Activated naive CD4-positive, alpha-beta T cell treated with anti-CD3 and anti-CD28 coated beads, Interleukin-2, amount 10 ng/mL, durations not matched to agents 7 days and 5 days (primary cell): Measurements from ENCODE around the gene ZBTB24.
"Not testable (repeated sequence)": the region's sequence is repeated elsewhere in the genome, so short reads cannot be mapped to it uniquely, and the experiment has no call there.

Experiments
- CTCF ChIA-PET: fragments of 350-600 bp; sonication (Branson Sonifier 250); formaldehyde crosslinking; loops from one replicate; lab custom pipeline; 2021; ENCODE audit warnings: antibody characterized with exemption; lab: Charles Lee
- DNase-seq: peaks from one replicate; pipeline ENCODE4 v3.0.0-alpha.2; 2020
- H3K27ac Mint-ChIP-seq: one replicate; pipeline ENCODE4 v1.8.0; 2021; ENCODE audit warnings: mild to moderate bottlenecking, moderate library complexity, mixed read lengths
- H3K27me3 Mint-ChIP-seq: one replicate; pipeline ENCODE4 v1.8.0; 2021; ENCODE audit warnings: mild to moderate bottlenecking, mixed read lengths
- H3K36me3 Mint-ChIP-seq: one replicate; pipeline ENCODE4 v1.8.0; 2021; ENCODE audit warnings: mixed read lengths
- H3K4me1 Mint-ChIP-seq: one replicate; pipeline ENCODE4 v1.8.0; 2021; ENCODE audit warnings: mixed read lengths
- H3K4me3 Mint-ChIP-seq: one replicate; pipeline ENCODE4 v1.8.0; 2021; ENCODE audit warnings: mild to moderate bottlenecking, moderate library complexity, mixed read lengths
- H3K9me3 Mint-ChIP-seq: one replicate; pipeline ENCODE4 v1.8.0; 2021; ENCODE audit warnings: mixed read lengths

The ZBTB24 gene

GRCh38 chr6:109472132-109472995, 10.7 kb downstream of the ZBTB24 start:
- DNase-seq, result no peak
- no peaks in the 10 kb centered on the region for H3K9me3 Mint-ChIP-seq

GRCh38 chr6:109471105-109471810, 11.8 kb downstream of the ZBTB24 start:
- CTCF ChIA-PET, result no interaction called here
- no peaks in the 10 kb centered on the region for H3K27me3 Mint-ChIP-seq
- H3K4me1 Mint-ChIP-seq, result peaks cover 50% of the 10 kb centered on the region
- no peaks in the 10 kb centered on the region for H3K9me3 Mint-ChIP-seq
- no peak for DNase-seq
- H3K36me3 Mint-ChIP-seq, result peaks cover 84% of the 10 kb centered on the region
- no peak overlapping the region for H3K4me3 Mint-ChIP-seq
- no peak overlapping the region for H3K27ac Mint-ChIP-seq

More at GRCh38 chr6:109472132-109472995, 10.7 kb downstream of the ZBTB24 start:
- Mint-ChIP-seq H3K4me3 (no peak overlapping the region), H3K27me3 (no peaks in the 10 kb centered on the region), H3K27ac (peak overlapping the region; percentile 12), H3K4me1 (peaks cover 59% of the 10 kb centered on the region), H3K36me3 (peaks cover 86% of the 10 kb centered on the region)
- CTCF ChIA-PET, result no interaction called here

- Mint-ChIP-seq H3K4me1 (peaks cover 43% of the 10 kb centered on the region), H3K9me3 (no peaks in the 10 kb centered on the region), H3K4me3 (no peak overlapping the region), H3K36me3 (peaks cover 84% of the 10 kb centered on the region), H3K27me3 (no peaks in the 10 kb centered on the region), H3K27ac (peak overlapping the region; percentile 12)
- DNase-seq, result no peak
- CTCF ChIA-PET, result no interaction called here
Observed at GRCh38 chr6:109469591-109470189, 13.3 kb downstream of the ZBTB24 start.

- no peaks in the 10 kb centered on the region for H3K9me3 Mint-ChIP-seq
- CTCF ChIA-PET, result no interaction called here
- H3K4me1 Mint-ChIP-seq, result peaks cover 38% of the 10 kb centered on the region
- H3K36me3 Mint-ChIP-seq, result peaks cover 84% of the 10 kb centered on the region
- DNase-seq, result no peak
- H3K4me3 Mint-ChIP-seq, result no peak overlapping the region
- H3K27me3 Mint-ChIP-seq, result no peaks in the 10 kb centered on the region
- H3K27ac Mint-ChIP-seq, result no peak overlapping the region
Observed at GRCh38 chr6:109467696-109468095, 15.3 kb downstream of the ZBTB24 start.

GRCh38 chr6:109466212-109466923, 16.7 kb downstream of the ZBTB24 start:
- peaks cover 33% of the 10 kb centered on the region for H3K4me1 Mint-ChIP-seq
- no peak for DNase-seq
- peaks cover 2% of the 10 kb centered on the region for H3K9me3 Mint-ChIP-seq
- peak overlapping the region; percentile 5 for H3K27ac Mint-ChIP-seq
- H3K27me3 Mint-ChIP-seq, result no peaks in the 10 kb centered on the region
- CTCF ChIA-PET, result interaction anchor here (0.8 kb wide), 1 partner anchor 12 kb away, joined by 3 read pairs; no protein-coding TSS in a partner anchor
- H3K4me3 Mint-ChIP-seq, result no peak overlapping the region
- peaks cover 82% of the 10 kb centered on the region for H3K36me3 Mint-ChIP-seq

- DNase-seq, result no peak
- H3K36me3 Mint-ChIP-seq, result peaks cover 83% of the 10 kb centered on the region
- H3K4me3 Mint-ChIP-seq, result no peak overlapping the region
- peaks cover 36% of the 10 kb centered on the region for H3K4me1 Mint-ChIP-seq
- peaks cover 2% of the 10 kb centered on the region for H3K9me3 Mint-ChIP-seq
- H3K27ac Mint-ChIP-seq, result no peak overlapping the region
- CTCF ChIA-PET, result interaction anchor here (0.8 kb wide), 1 partner anchor 13 kb away, joined by 3 read pairs; no protein-coding TSS in a partner anchor
- no peaks in the 10 kb centered on the region for H3K27me3 Mint-ChIP-seq
Observed at GRCh38 chr6:109465772-109466171, 17.2 kb downstream of the ZBTB24 start.

- no peak for DNase-seq
- CTCF ChIA-PET, result interaction anchor here (1.6 kb wide), 1 partner anchor 45 kb away, joined by 3 read pairs; no protein-coding TSS in a partner anchor
- Mint-ChIP-seq H3K27ac (no peak overlapping the region), H3K27me3 (no peaks in the 10 kb centered on the region), H3K4me3 (no peak overlapping the region), H3K4me1 (peaks cover 57% of the 10 kb centered on the region), H3K9me3 (peaks cover 2% of the 10 kb centered on the region), H3K36me3 (peaks cover 57% of the 10 kb centered on the region)
Observed at GRCh38 chr6:109461733-109462526, 21.1 kb downstream of the ZBTB24 start.

- peaks cover 56% of the 10 kb centered on the region for H3K36me3 Mint-ChIP-seq
- not testable (repeated sequence) for H3K4me3 Mint-ChIP-seq, H3K27ac Mint-ChIP-seq, H3K9me3 Mint-ChIP-seq, H3K27me3 Mint-ChIP-seq, DNase-seq
- H3K4me1 Mint-ChIP-seq, result peaks cover 64% of the 10 kb centered on the region
- CTCF ChIA-PET, result interaction anchor here (1.6 kb wide), 1 partner anchor 46 kb away, joined by 3 read pairs; no protein-coding TSS in a partner anchor
Observed at GRCh38 chr6:109461205-109461604, 21.8 kb downstream of the ZBTB24 start.

GRCh38 chr6:109460161-109460829, 22.7 kb downstream of the ZBTB24 start:
- no peak for DNase-seq
- Mint-ChIP-seq H3K36me3 (peaks cover 47% of the 10 kb centered on the region), H3K27me3 (no peaks in the 10 kb centered on the region), H3K9me3 (peaks cover 2% of the 10 kb centered on the region), H3K4me3 (no peak overlapping the region), H3K27ac (no peak overlapping the region), H3K4me1 (peaks cover 61% of the 10 kb centered on the region)
- CTCF ChIA-PET, result interaction anchor here (0.5 to 1.6 kb wide), 4 partner anchors 20 to 579 kb away, joined by 3 read pairs; no protein-coding TSS in a partner anchor

GRCh38 chr6:109458774-109459531, 24.1 kb downstream of the ZBTB24 start:
- Mint-ChIP-seq H3K36me3 (peaks cover 40% of the 10 kb centered on the region), H3K4me1 (peaks cover 62% of the 10 kb centered on the region), H3K27ac (peak overlapping the region; percentile 79), H3K4me3 (no peak overlapping the region), H3K9me3 (peaks cover 2% of the 10 kb centered on the region), H3K27me3 (no peaks in the 10 kb centered on the region)
- CTCF ChIA-PET, result interaction anchor here (0.7 to 0.8 kb wide), 2 partner anchors 18 to 581 kb away, joined by 3 to 6 read pairs; no protein-coding TSS in a partner anchor
- peak; percentile 52 for DNase-seq

GRCh38 chr6:109457562-109457996, 25.4 kb downstream of the ZBTB24 start:
- Mint-ChIP-seq H3K4me3 (peak overlapping the region; percentile 71), H3K9me3 (peaks cover 2% of the 10 kb centered on the region), H3K36me3 (peaks cover 37% of the 10 kb centered on the region), H3K27ac (peak overlapping the region; percentile 85), H3K4me1 (peaks cover 75% of the 10 kb centered on the region), H3K27me3 (no peaks in the 10 kb centered on the region)
- no peak for DNase-seq
- CTCF ChIA-PET, result interaction anchor here (1.1 to 6.1 kb wide), 2 partner anchors 9 to 15 kb away, joined by 3 to 35 read pairs; partner anchors contain the start of genes PPIL6 and SMPD2
